ENCODE results near the gene QRFP.

GRCh38 chr9:130908878-130909355, 12.3 kb upstream of the QRFP start:
- TF ChIP-seq CTCF (IDR thresholded peaks at IDR 0.05) (no peak), POLR2A (IDR thresholded peaks at IDR 0.05) (no peak)
